ENCODE measurements around the gene TGIF2. TPM values are rescaled to one million over a fixed set of nuclear protein-coding genes. Genes with fewer than 3 reads are reported as not detected.

Gene TGIF2
- total RNA-seq (2022; extraction: Qiagen RNA extraction; ENCODE audit: low read depth): 3.4 to 4.9 TPM (median 4.0 TPM) in 5 replicates

GRCh38 chr20:36573103-36573797 is at the start of gene TGIF2:
TGIF2 (plus strand) TSS chr20:36573597; CDS start chr20:36578775, 5,178 bp downstream.

GRCh38 chr20:36541227-36541767 is 32.1 kb upstream of the TGIF2 start, which contains the start of gene MYL9:
MYL9 (plus strand) TSS chr20:36541519; CDS start chr20:36544885, 3,366 bp downstream.

GRCh38 chr20:36605399-36606157 is 32.2 kb downstream of the TGIF2 start, which contains the start of gene RAB5IF:
RAB5IF (plus strand) TSS chr20:36605779; CDS start chr20:36605952, 173 bp downstream.

Other genes with a start within 250 kb of the TGIF2 start
- gene MYL9, start 32.1 kb upstream of the TGIF2 start, total RNA-seq (2022; extraction: Qiagen RNA extraction; ENCODE audit: low read depth): 15.9 to 26.5 TPM (median 17.6 TPM) in 5 replicates
- 216 to 291 TPM (median 278 TPM) in 5 replicates for gene RAB5IF, start 32.2 kb downstream of the TGIF2 start, total RNA-seq (2022; extraction: Qiagen RNA extraction; ENCODE audit: low read depth)
- 0.06 to 0.10 TPM in 2 of 5 replicates, not detected in the others for gene SLA2, start 72.6 kb downstream of the TGIF2 start, total RNA-seq (2022; extraction: Qiagen RNA extraction; ENCODE audit: low read depth)
- gene NDRG3, start 172.5 kb downstream of the TGIF2 start, total RNA-seq (2022; extraction: Qiagen RNA extraction; ENCODE audit: low read depth): 19.8 to 23.2 TPM (median 21.7 TPM) in 5 replicates
- gene DSN1, start 200.2 kb downstream of the TGIF2 start, total RNA-seq (2022; extraction: Qiagen RNA extraction; ENCODE audit: low read depth): 21.4 to 27.4 TPM (median 24.5 TPM) in 5 replicates

Data from A549 treated with GW870086 at 1 μM for 4 hours (cell line).